ENCODE measurements around the gene PIP5K1C. TPM values are rescaled to one million over a fixed set of nuclear protein-coding genes. Genes with fewer than 3 reads are reported as not detected.
A peak's percentile ranks its signal among the peaks of the same experiment; 100 is the strongest.

PIP5K1C gene
- total and polyA plus RNA-seq, 9 of the 15 experiments (the other 6 are each of a cell fraction or from before 2014, with no cell fraction given): 0.38 to 22.1 (median 4.1) TPM

- WGBS (ENCODE audit: insufficient coverage, low coverage, missing lambda C conversion rate): 85% methylated on average over 36 of the region's 42 CpGs
- peak; percentile 81 for TF ChIP-seq ZBTB40 (IDR thresholded peaks at IDR 0.05)
- TF ChIP-seq ZBTB40 (CRISPR knock-in tag; IDR thresholded peaks at IDR 0.05): peak; percentile 65; the same call in 1 of the 2 replicates
- no peak for TF ChIP-seq XRCC4 (IDR thresholded peaks at IDR 0.05; ENCODE audit: extremely low read depth, insufficient read depth, insufficient read length)
- TF ChIP-seq CHD2 (IDR thresholded peaks at IDR 0.05; ENCODE audit: low read depth, low read length): no peak
- TF ChIP-seq ZNF316 (IDR thresholded peaks at IDR 0.05): no peak
- TF ChIP-seq ZNF232 (CRISPR knock-in tag; IDR thresholded peaks at IDR 0.05): no peak
- TF ChIP-seq POLR2G (IDR thresholded peaks at IDR 0.05; ENCODE audit: low read depth, low read length): peak; percentile 37
- TF ChIP-seq CTCFL (IDR thresholded peaks at IDR 0.05; ENCODE audit: borderline replicate concordance, insufficient read depth, low read depth, low read length, poor library complexity, severe bottlenecking): no peak
- TF ChIP-seq ZNF780A (CRISPR knock-in tag; IDR thresholded peaks at IDR 0.05): no peak
- peak; percentile 42; the same call in 1 of the 2 replicates for TF ChIP-seq RBFOX2 (IDR thresholded peaks at IDR 0.05; ENCODE audit: low read depth, low read length)
- in situ Hi-C loops (cut with MboI): no loop called here
- CTCF ChIA-PET (ENCODE audit: low intra/inter-chr PET ratio): no interaction called here
- H2AFZ ChIP-seq (ENCODE audit: low read depth, low read length): no peak overlapping the region
- POLR2A ChIA-PET: interaction anchor here (1.3 to 1.5 kb wide), 2 partner anchors 8 to 21 kb away, joined by 3 read pairs; no protein-coding TSS in a partner anchor
- no peak overlapping the region for H3K4me3 ChIP-seq
- intact Hi-C loops (cut with micrococcal nuclease): no loop called here
- peaks cover 10 to 80% of the 10 kb centered on the region in 2 experiments for H3K4me1 ChIP-seq (replicated peaks in 1 of 2; ENCODE audit: control insufficient read depth in 2 of 2, insufficient read depth in 2 of 2, low read length in 2 of 2)
- no peaks in the 10 kb centered on the region for H3K9me3 ChIP-seq (replicated peaks; ENCODE audit: control insufficient read depth, insufficient read depth, low read depth, low read length)
- no peak overlapping the region for H3K4me2 ChIP-seq (ENCODE audit: insufficient read depth, low read length)
- peaks cover 85% of the 10 kb centered on the region for H3K79me2 ChIP-seq (ENCODE audit: control insufficient read depth, insufficient read depth, low read length)
- H3K27me3 ChIP-seq (ENCODE audit: control insufficient read depth in 2 of 2, insufficient read depth in 2 of 2, low read length in 2 of 2): no peaks in the 10 kb centered on the region
- FAIRE-seq (no peak), ATAC-seq (no peak), DNase-seq (ENCODE audit: extremely low read depth in 1 of 4, low spot score in 3 of 4) (no peak)
- no peak overlapping the region for H3K27ac ChIP-seq (ENCODE audit: extremely low read depth, low read depth, low read length)
- no TSS peak for BruUV-seq (replicated peaks)
- H3K9me1 ChIP-seq (ENCODE audit: control insufficient read depth, insufficient read depth, low read length): peaks cover 7% of the 10 kb centered on the region
- H4K20me1 ChIP-seq (replicated peaks; ENCODE audit: control insufficient read depth, insufficient read depth, low read length): peaks cover 23% of the 10 kb centered on the region
- no peak overlapping the region for H3K9ac ChIP-seq (ENCODE audit: insufficient read depth in 1 of 2, low read depth in 2 of 2, low read length in 2 of 2)
- peaks cover 13% of the 10 kb centered on the region; the same call in 1 of the 3 replicates for H3K36me3 ChIP-seq (ENCODE audit: control insufficient read depth, insufficient read depth, low read length)
These were observed 5.7 kb downstream of the PIP5K1C start for GRCh38 chr19:3694361-3695123.
